ENCODE results near the gene SLC6A2. TPM values are rescaled to one million over a fixed set of nuclear protein-coding genes. Genes with fewer than 3 reads are reported as not detected.

SLC6A2 gene
- total RNA-seq, 1 donor from 2014 or later: not detected

DNA sequence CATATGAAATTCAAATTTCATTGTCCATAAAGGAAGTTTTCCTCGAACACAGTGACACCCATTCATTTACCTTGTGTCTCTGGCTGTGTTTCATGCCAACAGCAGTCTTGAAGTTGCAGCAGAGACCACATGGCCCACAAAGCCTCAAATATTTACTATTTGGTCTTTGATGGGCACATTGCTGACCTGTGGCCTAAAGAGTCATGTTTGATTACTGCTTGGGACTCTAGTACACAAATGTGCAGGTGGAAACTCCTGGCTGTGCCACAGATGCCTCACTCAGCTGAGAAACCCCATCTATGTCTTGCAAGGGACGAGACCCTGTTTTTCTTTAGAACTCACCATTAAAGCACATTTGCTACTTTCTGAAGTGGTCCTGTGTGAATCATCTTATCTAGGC is 76.7 kb downstream of the SLC6A2 start:
- H3K27ac ChIP-seq: no peak overlapping the region
- H3K4me3 Mint-ChIP-seq: no peak overlapping the region
- H4K20me1 ChIP-seq (ENCODE audit: low read depth): no peaks in the 10 kb centered on the region
- no peaks in the 10 kb centered on the region for H3K4me1 Mint-ChIP-seq
- no peak overlapping the region for H3K27ac Mint-ChIP-seq
- H3K36me3 ChIP-seq: no peaks in the 10 kb centered on the region
- H3K9ac ChIP-seq: no peak overlapping the region
- no peak overlapping the region for H2AFZ ChIP-seq (replicated peaks)
- no peaks in the 10 kb centered on the region for H3K9me3 ChIP-seq (ENCODE audit: low read depth)
- DNase-seq (ENCODE audit: low spot score): no peak
- H3K27me3 ChIP-seq: no peaks in the 10 kb centered on the region
- H3K27me3 Mint-ChIP-seq (ENCODE audit: insufficient read depth, low read depth): peaks cover 7% of the 10 kb centered on the region
- H3K79me2 ChIP-seq (ENCODE audit: low read depth): no peaks in the 10 kb centered on the region
- H3K4me2 ChIP-seq: no peak overlapping the region
- H3K9me3 Mint-ChIP-seq: no peaks in the 10 kb centered on the region
- TF ChIP-seq EZH2 (IDR thresholded peaks at IDR 0.05) (no peak), EZH2phosphoT487 (IDR thresholded peaks at IDR 0.05) (no peak)
- TF ChIP-seq, protein P1, sequence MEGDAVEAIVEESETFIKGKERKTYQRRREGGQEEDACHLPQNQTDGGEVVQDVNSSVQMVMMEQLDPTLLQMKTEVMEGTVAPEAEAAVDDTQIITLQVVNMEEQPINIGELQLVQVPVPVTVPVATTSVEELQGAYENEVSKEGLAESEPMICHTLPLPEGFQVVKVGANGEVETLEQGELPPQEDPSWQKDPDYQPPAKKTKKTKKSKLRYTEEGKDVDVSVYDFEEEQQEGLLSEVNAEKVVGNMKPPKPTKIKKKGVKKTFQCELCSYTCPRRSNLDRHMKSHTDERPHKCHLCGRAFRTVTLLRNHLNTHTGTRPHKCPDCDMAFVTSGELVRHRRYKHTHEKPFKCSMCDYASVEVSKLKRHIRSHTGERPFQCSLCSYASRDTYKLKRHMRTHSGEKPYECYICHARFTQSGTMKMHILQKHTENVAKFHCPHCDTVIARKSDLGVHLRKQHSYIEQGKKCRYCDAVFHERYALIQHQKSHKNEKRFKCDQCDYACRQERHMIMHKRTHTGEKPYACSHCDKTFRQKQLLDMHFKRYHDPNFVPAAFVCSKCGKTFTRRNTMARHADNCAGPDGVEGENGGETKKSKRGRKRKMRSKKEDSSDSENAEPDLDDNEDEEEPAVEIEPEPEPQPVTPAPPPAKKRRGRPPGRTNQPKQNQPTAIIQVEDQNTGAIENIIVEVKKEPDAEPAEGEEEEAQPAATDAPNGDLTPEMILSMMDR (IDR thresholded peaks at IDR 0.05): no peak
- H3K4me3 ChIP-seq: no peak overlapping the region
- H3F3A ChIP-seq (ENCODE audit: low read depth): no peaks in the 10 kb centered on the region
- H3K4me1 ChIP-seq: no peaks in the 10 kb centered on the region
- no peaks in the 10 kb centered on the region for H3K36me3 Mint-ChIP-seq

- Histone ChIP-seq H3K4me1 (no peaks in the 10 kb centered on the region), H3K9me3 (ENCODE audit: low read depth) (no peaks in the 10 kb centered on the region), H3K4me3 (no peak overlapping the region), H3K36me3 (no peaks in the 10 kb centered on the region), H4K20me1 (ENCODE audit: low read depth) (no peaks in the 10 kb centered on the region), H3K27ac (no peak overlapping the region), H3K4me2 (no peak overlapping the region), H3K9ac (no peak overlapping the region), H2AFZ (replicated peaks) (no peak overlapping the region), H3F3A (ENCODE audit: low read depth) (no peaks in the 10 kb centered on the region), H3K79me2 (ENCODE audit: low read depth) (no peaks in the 10 kb centered on the region), H3K27me3 (no peaks in the 10 kb centered on the region)
- H3K27ac Mint-ChIP-seq: no peak overlapping the region
- H3K36me3 Mint-ChIP-seq: no peaks in the 10 kb centered on the region
- DNase-seq (ENCODE audit: low spot score): no peak
- H3K4me3 Mint-ChIP-seq: no peak overlapping the region
- no peaks in the 10 kb centered on the region for H3K4me1 Mint-ChIP-seq
- H3K9me3 Mint-ChIP-seq: no peaks in the 10 kb centered on the region
- peaks cover 4% of the 10 kb centered on the region for H3K27me3 Mint-ChIP-seq (ENCODE audit: insufficient read depth, low read depth)
- no peak for TF ChIP-seq EZH2 (IDR thresholded peaks at IDR 0.05)
Measured at GRCh38 chr16:55734665-55735064, 78.9 kb downstream of the SLC6A2 start.

DNA sequence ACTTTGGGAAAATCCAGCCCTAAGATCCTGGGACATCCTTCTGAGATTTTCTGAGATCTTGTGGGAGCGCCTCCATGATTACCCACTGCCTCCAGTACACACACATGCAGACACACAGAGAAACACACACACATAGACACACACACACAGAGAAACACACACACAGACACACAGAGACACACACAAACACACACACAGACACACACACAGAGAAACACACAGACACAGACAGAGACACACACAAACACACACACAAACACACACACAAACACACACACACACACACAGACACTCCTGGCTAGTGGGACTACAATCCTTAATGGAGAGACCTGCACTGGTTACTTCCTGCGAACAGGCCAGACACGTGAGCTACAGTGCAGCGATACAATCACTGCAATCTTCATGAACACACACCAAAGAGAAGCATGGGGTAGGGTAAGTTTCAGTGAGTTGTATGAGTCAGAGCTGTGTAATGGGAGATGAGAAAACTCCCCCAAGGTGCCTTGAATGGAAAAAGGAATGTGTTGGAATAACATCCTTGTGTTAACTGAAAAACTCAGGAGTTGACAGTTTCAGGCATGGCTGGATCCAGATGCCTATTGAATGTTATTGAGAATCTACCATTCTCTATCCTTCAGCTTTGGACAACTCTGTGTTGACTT is 79.5 kb downstream of the SLC6A2 start:
- no peaks in the 10 kb centered on the region for H3K36me3 ChIP-seq
- H3K4me3 ChIP-seq: no peak overlapping the region
- no peaks in the 10 kb centered on the region for H4K20me1 ChIP-seq (ENCODE audit: low read depth)
- no peaks in the 10 kb centered on the region for H3K4me1 ChIP-seq
- H2AFZ ChIP-seq (replicated peaks): no peak overlapping the region
- Mint-ChIP-seq H3K4me1 (no peaks in the 10 kb centered on the region), H3K4me3 (no peak overlapping the region), H3K27me3 (ENCODE audit: insufficient read depth, low read depth) (peaks cover 4% of the 10 kb centered on the region), H3K36me3 (no peaks in the 10 kb centered on the region), H3K9me3 (no peaks in the 10 kb centered on the region), H3K27ac (no peak overlapping the region)
- no peak for DNase-seq (ENCODE audit: low spot score)
- no peaks in the 10 kb centered on the region for H3K79me2 ChIP-seq (ENCODE audit: low read depth)
- no peak overlapping the region for H3K9ac ChIP-seq
- H3K27ac ChIP-seq: no peak overlapping the region
- H3K4me2 ChIP-seq: no peak overlapping the region
- H3K9me3 ChIP-seq (ENCODE audit: low read depth): no peaks in the 10 kb centered on the region
- TF ChIP-seq EZH2 (IDR thresholded peaks at IDR 0.05) (no peak), EZH2phosphoT487 (IDR thresholded peaks at IDR 0.05) (no peak)
- TF ChIP-seq, protein P1 (IDR thresholded peaks at IDR 0.05): no peak
- H3F3A ChIP-seq (ENCODE audit: low read depth): no peaks in the 10 kb centered on the region
- no peaks in the 10 kb centered on the region for H3K27me3 ChIP-seq

- Mint-ChIP-seq H3K27me3 (ENCODE audit: insufficient read depth, low read depth) (no peaks in the 10 kb centered on the region), H3K9me3 (no peaks in the 10 kb centered on the region), H3K27ac (no peak overlapping the region), H3K36me3 (no peaks in the 10 kb centered on the region), H3K4me1 (no peaks in the 10 kb centered on the region), H3K4me3 (no peak overlapping the region)
- H3K79me2 ChIP-seq (ENCODE audit: low read depth): no peaks in the 10 kb centered on the region
- H3K9ac ChIP-seq: no peak overlapping the region
- no peaks in the 10 kb centered on the region for H4K20me1 ChIP-seq (ENCODE audit: low read depth)
- no peaks in the 10 kb centered on the region for H3K27me3 ChIP-seq
- DNase-seq (ENCODE audit: low spot score): no peak
- H3K36me3 ChIP-seq: no peaks in the 10 kb centered on the region
- H2AFZ ChIP-seq (replicated peaks): no peak overlapping the region
- TF ChIP-seq EZH2phosphoT487 (IDR thresholded peaks at IDR 0.05) (no peak), EZH2 (IDR thresholded peaks at IDR 0.05) (no peak)
- TF ChIP-seq, protein P1 (IDR thresholded peaks at IDR 0.05): no peak
- H3K4me2 ChIP-seq: no peak overlapping the region
- no peak overlapping the region for H3K4me3 ChIP-seq
- no peaks in the 10 kb centered on the region for H3F3A ChIP-seq (ENCODE audit: low read depth)
- no peak overlapping the region for H3K27ac ChIP-seq
- no peaks in the 10 kb centered on the region for H3K4me1 ChIP-seq
- H3K9me3 ChIP-seq (ENCODE audit: low read depth): no peaks in the 10 kb centered on the region
Measured at GRCh38 chr16:55736671-55737070, 80.9 kb downstream of the SLC6A2 start.

Data from neural progenitor cell (in vitro differentiated cells).